ENCODE measurements around the gene PRKG1.

PRKG1 gene

GRCh38 chr10:51792678-51793077 lies 718.4 kb downstream of the PRKG1 start:
- no peak for DNase-seq
- H3K4me3 Mint-ChIP-seq, result no peak overlapping the region
- peaks cover 29 to 30% of the 10 kb centered on the region in 2 donors for H3K9me3 Mint-ChIP-seq
- no peak overlapping the region for H3K27ac Mint-ChIP-seq
- no peak for ATAC-seq
- no peaks in the 10 kb centered on the region for H3K27me3 Mint-ChIP-seq
- no peaks in the 10 kb centered on the region for H3K4me1 Mint-ChIP-seq

- no peaks in the 10 kb centered on the region for H3K27me3 Mint-ChIP-seq
Measured at GRCh38 chr10:51800121-51800520, 725.8 kb downstream of the PRKG1 start.

DNA sequence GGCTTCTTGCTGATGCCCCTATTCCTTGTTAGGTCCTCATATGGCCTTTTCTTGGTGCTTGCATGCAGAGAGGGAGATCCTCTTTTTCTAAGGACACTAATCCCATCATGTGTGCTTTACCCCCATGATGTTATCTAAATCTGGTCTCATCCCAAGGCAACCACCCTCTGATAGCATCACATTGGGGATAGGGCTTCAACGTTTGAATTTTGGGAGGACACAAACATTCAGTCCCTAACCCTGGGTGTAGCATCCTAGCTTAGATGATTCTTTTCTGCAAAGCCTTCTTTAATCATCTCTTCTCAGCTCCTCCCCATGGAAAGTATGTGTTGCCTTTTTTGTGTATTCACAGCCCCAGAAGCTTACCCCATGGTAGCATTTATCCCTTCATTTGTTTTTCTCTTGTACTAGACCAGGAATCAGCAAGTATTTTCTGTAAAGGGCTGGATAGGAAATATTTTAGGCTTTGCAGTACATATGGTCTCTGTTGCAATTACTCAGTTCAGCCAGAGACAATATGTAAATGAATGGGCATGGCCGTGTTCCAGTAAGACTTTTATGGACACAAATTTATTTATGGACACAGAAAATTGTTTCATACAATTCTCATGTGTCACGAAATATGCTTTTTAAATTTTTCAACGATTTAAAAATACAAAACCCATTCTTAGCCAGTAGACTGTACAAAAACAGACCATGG lies 726.6 kb downstream of the PRKG1 start:
- no peak for ATAC-seq
- Mint-ChIP-seq H3K4me1 (no peaks in the 10 kb centered on the region), H3K4me3 (no peak overlapping the region), H3K27ac (no peak overlapping the region), H3K27me3 (no peaks in the 10 kb centered on the region), H3K9me3 (no peaks in the 10 kb centered on the region)
- no peak for DNase-seq

More at GRCh38 chr10:51800121-51800520, 725.8 kb downstream of the PRKG1 start:
- ATAC-seq (no peak), DNase-seq (no peak)
- H3K4me3 Mint-ChIP-seq, result no peak overlapping the region
- no peak overlapping the region for H3K27ac Mint-ChIP-seq
- H3K4me1 Mint-ChIP-seq, result no peaks in the 10 kb centered on the region
- no peaks in the 10 kb centered on the region for H3K9me3 Mint-ChIP-seq

- Mint-ChIP-seq H3K9me3 (no peaks in the 10 kb centered on the region), H3K4me1 (no peaks in the 10 kb centered on the region), H3K27me3 (no peaks in the 10 kb centered on the region), H3K27ac (no peak overlapping the region), H3K4me3 (no peak overlapping the region)
- DNase-seq (no peak), ATAC-seq (no peak)
Measured at GRCh38 chr10:51802030-51802429, 727.7 kb downstream of the PRKG1 start.

DNA sequence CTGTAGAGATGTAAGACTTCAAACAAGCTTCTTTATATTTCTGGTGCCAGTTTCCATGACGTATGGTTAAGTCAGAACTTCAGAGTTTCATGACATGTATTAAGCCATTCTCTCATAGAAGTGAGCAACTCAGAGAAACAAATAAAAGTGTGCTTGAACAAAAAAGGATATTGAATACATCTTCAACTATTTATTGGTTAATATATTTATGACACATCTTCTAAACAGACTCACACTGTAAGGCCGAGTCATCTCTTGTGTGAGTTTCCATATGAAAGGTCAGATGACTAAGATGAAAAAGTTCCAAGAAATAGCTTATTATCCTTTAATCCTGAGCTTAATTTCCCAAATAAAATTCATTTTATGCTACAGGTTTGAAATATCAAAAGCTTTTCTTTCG lies 730.6 kb downstream of the PRKG1 start:
- Mint-ChIP-seq H3K4me3 (no peak overlapping the region), H3K4me1 (no peaks in the 10 kb centered on the region), H3K27me3 (no peaks in the 10 kb centered on the region), H3K9me3 (no peaks in the 10 kb centered on the region), H3K27ac (no peak overlapping the region)
- DNase-seq, result no peak
- ATAC-seq, result no peak

DNA sequence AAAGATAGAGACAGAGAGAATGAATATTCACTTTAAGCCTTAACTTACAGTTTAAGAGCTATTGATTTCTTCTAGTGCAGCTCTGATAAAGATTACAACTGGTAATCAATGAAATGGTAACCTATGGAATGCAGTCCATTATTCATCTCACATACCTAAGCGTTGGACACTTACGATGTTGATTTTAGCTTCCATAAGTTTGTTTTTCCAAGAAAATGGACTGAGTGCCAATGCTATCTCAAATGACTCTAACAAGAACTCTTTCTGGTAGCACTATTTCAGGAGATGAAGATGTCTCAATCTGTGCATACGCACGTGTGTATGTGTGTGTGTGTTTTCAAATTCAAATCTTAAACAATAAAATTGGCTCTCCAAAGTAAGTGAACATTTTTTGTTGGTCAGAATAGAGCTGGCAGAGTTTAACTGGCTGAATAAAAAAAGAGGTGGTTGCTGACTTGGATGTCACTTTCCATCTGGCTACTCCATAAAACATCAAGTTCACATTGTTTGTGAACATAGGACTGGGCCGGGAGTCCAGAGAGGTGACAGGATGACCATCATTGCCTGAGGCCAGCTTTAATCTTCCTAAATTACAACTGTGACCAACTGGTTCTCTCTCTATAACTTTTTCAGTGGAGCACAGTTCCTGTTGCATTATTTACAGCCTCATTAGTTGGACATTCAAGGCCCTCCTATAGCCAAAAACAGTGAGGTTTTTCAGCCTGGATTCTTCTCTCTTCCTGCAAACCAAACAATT lies 732.0 kb downstream of the PRKG1 start:
- Mint-ChIP-seq H3K9me3 (no peaks in the 10 kb centered on the region), H3K4me3 (no peak overlapping the region), H3K27me3 (no peaks in the 10 kb centered on the region), H3K4me1 (no peaks in the 10 kb centered on the region), H3K27ac (no peak overlapping the region)
- ATAC-seq, result no peak
- DNase-seq, result no peak

DNA sequence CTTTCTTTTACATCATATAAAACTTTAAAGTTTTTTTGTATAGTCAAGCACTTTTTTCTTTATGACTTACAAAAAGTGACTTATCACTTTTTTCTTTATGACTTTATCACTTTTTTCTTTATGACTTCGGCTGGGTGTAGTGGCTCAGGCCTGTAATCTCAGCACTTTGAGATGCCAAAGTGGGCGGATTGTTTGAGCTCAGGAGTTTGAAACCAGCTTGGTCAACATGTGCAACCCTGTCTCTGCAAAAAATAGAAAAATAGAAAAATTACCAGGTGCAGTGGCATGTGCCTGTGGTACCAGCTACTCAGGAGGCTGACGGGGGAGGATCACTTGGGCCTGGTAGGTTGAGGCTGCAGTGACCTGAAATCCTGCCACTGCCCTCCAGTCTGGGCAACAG lies 733.9 kb downstream of the PRKG1 start:
- H3K4me3 Mint-ChIP-seq, result no peak overlapping the region
- no peaks in the 10 kb centered on the region for H3K27me3 Mint-ChIP-seq
- no peak overlapping the region for H3K27ac Mint-ChIP-seq
- DNase-seq, result no peak
- H3K4me1 Mint-ChIP-seq, result no peaks in the 10 kb centered on the region
- no peak for ATAC-seq
- H3K9me3 Mint-ChIP-seq, result no peaks in the 10 kb centered on the region

GRCh38 chr10:51815723-51816122 lies 741.4 kb downstream of the PRKG1 start:
- Mint-ChIP-seq H3K27ac (peak overlapping the region in 1 of 2 donors; percentile 49), H3K27me3 (no peaks in the 10 kb centered on the region), H3K9me3 (no peaks in the 10 kb centered on the region), H3K4me3 (no peak overlapping the region), H3K4me1 (no peaks in the 10 kb centered on the region)
- DNase-seq, result no peak
- ATAC-seq, result no peak

DNA sequence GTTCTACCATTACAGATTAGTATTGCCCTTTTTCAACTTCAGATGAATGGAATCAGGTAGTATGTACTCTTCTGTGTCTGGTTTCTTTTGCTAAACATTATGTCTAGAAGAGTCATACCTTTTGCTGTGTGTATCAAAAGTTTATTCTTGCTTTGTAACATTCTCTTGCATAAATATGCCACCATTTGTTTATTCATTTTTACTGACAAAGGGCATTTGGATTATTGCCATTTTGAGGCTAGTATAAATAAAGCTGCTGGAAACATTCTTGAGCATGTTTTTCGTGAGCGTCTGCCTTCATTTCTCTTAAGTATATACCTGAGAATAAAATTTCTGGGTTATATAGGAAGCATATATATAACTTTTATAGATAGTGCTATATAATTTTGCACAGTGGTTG lies 746.8 kb downstream of the PRKG1 start:
- H3K4me1 Mint-ChIP-seq, result no peaks in the 10 kb centered on the region
- H3K4me3 Mint-ChIP-seq, result no peak overlapping the region
- no peak for DNase-seq
- ATAC-seq, result no peak
- peaks cover 10% of the 10 kb centered on the region for H3K27me3 Mint-ChIP-seq
- H3K27ac Mint-ChIP-seq, result no peak overlapping the region
- peaks cover 0 to 7% of the 10 kb centered on the region in 2 donors for H3K9me3 Mint-ChIP-seq

GRCh38 chr10:51821745-51822144 lies 747.5 kb downstream of the PRKG1 start:
- ATAC-seq (no peak), DNase-seq (no peak)
- Mint-ChIP-seq H3K4me1 (no peaks in the 10 kb centered on the region), H3K27me3 (peaks cover 10% of the 10 kb centered on the region), H3K4me3 (no peak overlapping the region), H3K27ac (no peak overlapping the region), H3K9me3 (peaks cover 0 to 7% of the 10 kb centered on the region in 2 donors)

DNA sequence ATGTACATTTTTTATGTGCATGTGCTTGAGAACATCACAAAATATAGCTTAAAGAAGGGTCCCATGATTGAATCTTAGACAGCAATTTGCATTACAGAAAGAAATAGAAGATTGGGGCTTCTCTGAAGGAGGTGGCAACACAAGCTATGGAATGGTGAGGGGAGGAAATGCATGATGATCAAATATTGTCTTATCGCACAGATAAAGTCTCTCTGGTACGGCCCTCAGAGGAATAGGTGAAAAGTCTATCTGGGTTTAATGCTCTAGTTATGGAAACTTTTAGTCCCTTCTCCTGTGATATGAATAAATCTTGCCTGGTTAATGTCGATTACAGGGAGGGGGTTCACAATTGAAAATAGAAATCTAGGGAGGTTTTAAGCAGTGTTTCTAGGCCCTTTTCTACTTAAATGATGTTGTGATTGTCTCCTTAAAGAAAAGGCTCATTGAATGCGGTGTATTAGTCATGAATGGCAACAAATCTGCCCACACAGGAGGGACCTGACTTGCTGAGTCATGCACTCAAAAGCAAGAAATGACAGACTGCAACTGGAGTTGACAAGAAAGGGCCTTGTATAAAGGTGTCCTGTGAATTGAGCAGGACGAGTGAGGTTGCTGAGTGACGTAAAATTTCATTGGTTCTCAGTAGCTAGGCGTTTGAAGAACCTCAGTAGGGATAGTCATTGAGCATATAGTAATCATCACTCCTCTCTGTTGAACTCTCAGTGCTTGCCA lies 758.5 kb downstream of the PRKG1 start:
- Mint-ChIP-seq H3K4me1 (peaks cover 4% of the 10 kb centered on the region), H3K27me3 (no peaks in the 10 kb centered on the region), H3K27ac (no peak overlapping the region), H3K4me3 (no peak overlapping the region), H3K9me3 (peaks cover 0 to 7% of the 10 kb centered on the region in 2 donors)
- peak in 1 of 2 donors; percentile 14 for DNase-seq
- ATAC-seq, result peak; percentile 76

- Mint-ChIP-seq H3K27ac (no peak overlapping the region), H3K27me3 (no peaks in the 10 kb centered on the region), H3K4me1 (peaks cover 4% of the 10 kb centered on the region), H3K9me3 (peaks cover 0 to 7% of the 10 kb centered on the region in 2 donors), H3K4me3 (no peak overlapping the region)
- no peak for ATAC-seq
- DNase-seq, result no peak
Measured at GRCh38 chr10:51834548-51834947, 760.3 kb downstream of the PRKG1 start.

- no peaks in the 10 kb centered on the region for H3K4me1 Mint-ChIP-seq
- no peak for ATAC-seq
- peaks cover 0 to 7% of the 10 kb centered on the region in 2 donors for H3K9me3 Mint-ChIP-seq
Measured at GRCh38 chr10:51838471-51838870, 764.2 kb downstream of the PRKG1 start.

DNA sequence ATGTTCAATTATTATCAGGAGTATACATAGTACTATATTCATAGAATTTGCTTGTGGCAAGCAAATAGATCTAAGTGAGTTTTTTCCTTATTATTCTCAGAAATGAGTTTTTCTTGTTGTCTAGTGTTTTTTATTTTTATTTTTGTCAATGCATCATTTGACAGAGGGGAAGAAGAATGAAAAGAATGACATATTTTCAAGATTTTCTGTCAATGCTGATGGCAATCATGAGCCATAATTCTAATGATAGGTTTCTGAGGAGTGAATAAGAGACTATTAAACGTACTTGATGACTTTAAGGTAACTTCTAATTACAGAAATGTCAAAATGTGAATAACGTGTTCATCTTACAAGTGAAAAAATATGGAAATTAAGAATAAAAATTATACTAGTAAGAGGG lies 769.7 kb downstream of the PRKG1 start:
- ATAC-seq (no peak), DNase-seq (no peak)
- H3K4me3 Mint-ChIP-seq, result no peak overlapping the region
- no peaks in the 10 kb centered on the region for H3K27me3 Mint-ChIP-seq
- no peaks in the 10 kb centered on the region for H3K4me1 Mint-ChIP-seq
- H3K9me3 Mint-ChIP-seq, result no peaks in the 10 kb centered on the region
- H3K27ac Mint-ChIP-seq, result no peak overlapping the region

More at GRCh38 chr10:51838471-51838870, 764.2 kb downstream of the PRKG1 start:
- Mint-ChIP-seq H3K27ac (no peak overlapping the region), H3K4me3 (no peak overlapping the region), H3K27me3 (no peaks in the 10 kb centered on the region)
- no peak for DNase-seq

- Mint-ChIP-seq H3K9me3 (peaks cover 0 to 5% of the 10 kb centered on the region in 2 donors), H3K27me3 (no peaks in the 10 kb centered on the region), H3K4me3 (no peak overlapping the region), H3K27ac (no peak overlapping the region), H3K4me1 (no peaks in the 10 kb centered on the region)
- DNase-seq, result no peak
- ATAC-seq, result no peak
Measured at GRCh38 chr10:51846856-51847506, 772.7 kb downstream of the PRKG1 start.

All from stimulated activated naive CD8-positive, alpha-beta T cell treated with anti-CD3 and anti-CD28 coated beads, Interleukin-15, amount 100 ng/mL, for 72 hours (primary cell).